HG03196 (cell line): Measurements from ENCODE around the gene PEPD.

ENCODE experiments used
- ATAC-seq: cut with Tn5 transposase; IDR thresholded peaks from one replicate; pipeline ENCODE4 v1.9.1; 2021; ENCODE audit not compliant: unreplicated experiment

Gene PEPD

DNA sequence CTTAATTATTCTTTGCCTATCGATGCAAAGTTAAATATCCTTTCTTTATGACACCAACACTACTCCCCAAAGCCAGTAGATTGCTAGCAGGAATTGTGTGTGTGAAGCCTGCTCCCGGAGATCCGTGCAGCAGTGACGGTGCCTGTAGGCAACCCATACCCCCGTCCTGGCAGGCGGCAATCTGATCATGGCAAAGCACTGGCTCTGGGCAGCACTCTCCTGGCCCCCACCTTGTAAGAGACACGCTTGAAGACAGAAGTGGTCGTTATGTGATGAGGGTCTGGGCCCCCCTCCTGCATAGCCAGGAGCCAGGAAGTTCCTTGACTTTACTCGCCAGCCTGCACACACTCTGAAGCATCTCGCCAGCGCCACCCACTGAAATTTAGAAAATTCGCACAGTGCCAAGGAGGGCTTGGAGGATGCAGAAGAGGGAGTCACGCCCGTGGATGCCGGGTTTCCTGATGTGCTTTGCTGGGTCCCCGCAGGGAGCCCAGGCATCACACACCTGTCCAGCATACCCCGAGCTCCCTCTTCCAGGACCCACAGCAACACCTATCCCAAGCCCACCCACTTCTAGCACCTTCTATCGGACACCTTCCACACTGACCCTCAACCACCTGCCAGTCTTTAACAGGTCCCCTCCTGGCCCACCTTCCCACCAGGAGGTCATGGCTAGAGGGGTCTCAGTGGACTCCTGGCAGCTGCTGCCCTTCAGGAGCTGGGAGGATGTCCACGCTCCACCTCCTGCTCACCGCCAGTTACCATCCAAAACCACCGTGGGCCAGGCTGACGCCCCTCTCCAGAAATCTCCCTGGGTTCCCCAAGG lies 93.6 kb downstream of the PEPD start:
- no peak for ATAC-seq

GRCh38 chr19:33426621-33427361 lies 94.8 kb downstream of the PEPD start:
- ATAC-seq = no peak

DNA sequence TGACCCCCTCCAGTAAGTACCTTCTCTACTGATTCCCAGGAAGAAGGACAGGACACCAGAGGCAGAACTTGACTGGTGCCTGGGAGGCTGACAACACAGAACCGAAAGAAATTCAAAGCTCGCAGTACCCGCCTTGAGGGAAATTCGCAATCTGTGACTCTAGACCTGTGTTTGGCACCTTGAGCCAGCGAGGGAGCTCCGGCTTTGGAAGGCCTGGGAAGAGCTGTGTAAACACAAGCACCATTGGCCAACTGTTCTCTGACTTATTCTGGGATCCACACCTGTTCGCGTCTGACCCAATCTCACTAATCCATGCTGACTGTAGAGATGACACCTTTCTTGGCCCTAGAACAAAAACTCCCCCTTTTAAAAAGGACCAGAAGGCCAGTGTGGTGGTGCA lies 97.4 kb downstream of the PEPD start:
- ATAC-seq = no peak

DNA sequence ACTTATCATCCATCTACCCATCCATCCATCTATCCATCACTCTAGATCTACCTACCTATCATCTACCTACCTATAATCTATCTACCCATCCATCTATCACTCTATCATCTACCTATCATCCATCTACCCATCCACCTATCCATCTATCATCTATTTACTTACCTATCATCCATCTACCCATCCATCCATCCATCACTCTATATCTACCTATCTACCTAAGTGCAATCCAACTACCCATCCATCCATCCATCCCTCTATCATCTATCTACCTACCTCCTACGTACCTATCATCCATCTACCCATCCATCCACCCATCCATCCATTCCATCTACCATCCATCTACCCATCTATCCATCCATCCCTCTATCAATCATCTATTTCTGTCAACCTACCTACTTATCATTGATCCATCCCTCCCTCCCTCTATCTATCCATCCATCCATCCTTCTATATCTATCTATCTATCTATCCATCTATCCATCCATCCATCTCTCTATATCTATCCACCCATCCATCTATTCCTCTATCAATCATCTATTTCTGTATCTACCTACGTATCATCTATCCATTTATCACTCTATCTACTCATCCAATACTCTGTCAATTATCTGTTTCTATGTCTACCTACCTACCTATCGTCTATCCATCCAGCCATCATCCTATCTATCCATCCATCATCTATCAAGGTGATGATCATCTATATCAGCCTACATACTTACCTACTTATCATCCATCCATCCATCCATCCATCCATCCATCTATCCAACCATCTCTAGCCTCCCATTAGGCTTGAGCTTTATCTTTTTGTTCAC lies 99.0 kb downstream of the PEPD start:
- ATAC-seq = no peak

GRCh38 chr19:33421368-33421767 lies 100.2 kb downstream of the PEPD start:
- ATAC-seq = no peak

DNA sequence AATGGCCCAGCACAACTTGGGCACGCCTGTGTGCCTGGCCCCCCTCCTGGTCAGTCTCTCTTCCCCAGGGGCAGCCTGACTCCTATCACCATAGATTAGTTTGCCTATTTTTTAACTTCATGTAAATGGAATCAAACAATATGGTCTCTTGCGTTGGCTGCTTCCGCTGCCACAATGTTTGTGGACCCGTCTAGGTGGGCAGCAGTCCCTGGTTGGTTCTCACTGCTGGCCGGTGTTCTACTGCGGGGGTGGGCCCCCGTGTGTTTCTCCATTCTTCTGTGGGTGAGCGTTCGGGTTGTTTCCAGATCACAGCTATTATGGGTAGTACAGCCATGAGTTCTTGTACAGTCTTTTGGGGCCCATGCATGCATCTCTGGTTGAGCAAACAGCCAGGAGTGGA lies 100.8 kb downstream of the PEPD start:
- ATAC-seq = no peak

DNA sequence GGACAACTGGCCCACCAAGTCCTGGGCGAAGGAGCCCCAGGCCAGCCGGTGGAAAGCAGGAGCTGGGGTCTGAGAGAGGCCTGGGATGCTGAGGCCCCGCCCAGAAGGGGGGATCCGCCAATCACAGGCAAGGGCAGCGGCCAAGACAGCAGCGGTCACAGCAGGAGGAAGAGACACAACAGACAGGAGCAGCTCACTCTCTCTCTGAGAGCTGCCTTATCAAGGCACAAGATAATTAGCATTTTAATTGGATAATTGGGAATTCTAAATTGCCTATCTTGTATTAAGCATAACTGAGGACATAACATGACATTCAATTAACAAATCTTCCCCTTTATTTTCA lies 101.8 kb downstream of the PEPD start:
- ATAC-seq = no peak

DNA sequence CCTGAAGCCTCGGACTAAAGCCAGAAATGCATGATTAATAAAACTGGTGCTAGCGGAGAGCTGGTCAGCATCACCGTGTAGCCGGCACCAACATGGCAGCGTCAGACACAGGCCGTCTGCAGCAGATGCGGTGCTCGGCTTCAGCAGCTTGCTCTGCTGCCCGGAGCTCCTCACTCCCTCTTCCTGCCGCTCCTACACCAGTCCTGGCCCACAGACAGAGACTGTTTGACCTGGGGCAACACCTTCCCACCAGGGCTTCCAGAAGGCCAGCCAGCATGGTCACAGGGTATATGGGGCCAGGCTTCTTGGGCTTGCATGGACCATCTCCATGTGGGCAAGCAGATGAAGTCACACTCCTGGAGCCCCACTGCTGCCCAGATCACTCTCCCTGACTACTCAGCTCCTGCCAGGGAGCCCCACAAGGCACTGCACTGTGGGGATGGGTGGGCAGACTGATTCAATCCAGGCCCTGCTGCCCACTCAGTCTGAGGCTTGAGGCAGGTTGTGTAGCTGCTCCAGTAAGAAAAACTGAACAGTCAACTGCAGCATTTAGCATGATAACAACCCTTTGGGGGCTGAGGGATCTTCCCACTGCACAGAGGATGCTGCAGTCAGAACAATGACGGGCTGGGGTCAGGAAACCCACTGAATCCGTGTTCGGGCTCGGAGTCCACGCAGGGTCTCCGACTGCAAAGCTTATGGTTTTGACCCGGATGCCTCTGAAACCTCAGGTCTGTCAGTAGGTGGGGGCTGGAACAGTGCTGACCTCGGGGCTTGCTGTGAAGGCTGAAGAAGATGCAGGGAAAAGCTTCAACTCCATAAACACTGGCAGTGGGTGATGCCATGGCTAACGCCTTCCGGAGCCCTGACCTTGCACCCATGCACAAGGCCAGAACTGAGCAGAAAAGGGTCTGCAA lies 102.5 kb downstream of the PEPD start:
- no peak for ATAC-seq

DNA sequence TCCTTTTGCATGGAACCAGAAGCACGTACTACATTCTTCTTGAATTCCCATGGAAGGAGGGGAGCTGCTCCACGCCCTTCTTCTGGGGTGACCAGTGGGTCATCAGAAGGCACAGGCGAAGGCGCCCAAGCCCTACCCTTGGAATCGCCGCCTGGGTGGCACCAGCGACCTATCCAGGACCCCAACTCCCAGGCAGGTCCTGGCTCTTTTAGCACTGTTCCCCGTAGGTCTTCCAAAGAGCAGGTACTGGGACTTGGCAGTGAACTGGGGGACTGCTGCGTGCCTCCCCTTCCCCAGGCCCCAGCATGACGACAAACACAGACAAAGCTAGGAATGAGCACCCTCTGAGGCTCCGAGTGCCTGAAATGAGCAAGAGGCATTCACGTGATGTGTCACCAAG lies 103.1 kb downstream of the PEPD start:
- ATAC-seq = no peak

- no peak for ATAC-seq
Measured at GRCh38 chr19:33417751-33418150, 103.8 kb downstream of the PEPD start.

DNA sequence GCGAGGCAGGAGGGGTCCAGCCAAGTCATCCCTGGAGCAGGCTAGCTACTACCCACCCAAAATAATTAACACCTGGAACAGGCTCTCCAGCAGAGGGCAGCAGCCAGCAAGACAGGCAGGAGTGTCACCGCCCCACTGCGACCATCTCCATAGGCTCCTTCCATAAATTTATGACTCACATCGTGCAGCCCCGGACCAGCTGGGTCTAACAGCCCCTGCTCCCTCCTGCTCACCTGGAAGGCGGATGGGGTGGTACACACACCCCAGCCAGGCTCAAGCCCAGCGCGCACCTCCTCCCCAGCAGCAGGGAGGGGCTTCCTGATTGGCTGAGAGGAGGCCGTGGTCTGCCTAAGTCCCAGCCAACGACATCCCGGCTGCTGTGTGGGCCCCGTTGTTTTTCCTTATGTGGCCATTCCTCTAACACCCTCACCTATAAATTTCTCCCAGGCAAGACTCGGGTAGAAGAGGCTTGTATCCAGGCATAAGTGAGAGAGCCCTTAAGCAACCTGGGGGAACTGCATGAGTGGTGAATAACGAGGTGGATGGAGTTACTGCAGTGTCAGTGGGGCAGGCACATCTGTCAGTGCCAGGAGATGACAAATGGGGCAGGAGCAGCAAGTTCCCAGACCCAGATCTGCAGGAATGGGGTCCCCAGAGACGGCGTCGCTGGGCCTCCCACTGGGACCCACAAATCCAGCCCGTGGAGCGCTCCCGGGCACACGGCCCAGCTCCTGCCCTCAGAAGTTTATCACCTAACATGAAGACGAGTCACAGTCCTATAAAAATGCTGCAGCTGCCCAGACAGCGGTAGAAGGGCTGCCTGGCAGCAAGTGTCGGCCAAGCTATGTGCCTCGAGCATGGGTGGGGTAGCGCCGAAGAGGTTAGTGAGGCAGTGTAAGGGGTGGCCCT lies 105.0 kb downstream of the PEPD start:
- no peak for ATAC-seq

DNA sequence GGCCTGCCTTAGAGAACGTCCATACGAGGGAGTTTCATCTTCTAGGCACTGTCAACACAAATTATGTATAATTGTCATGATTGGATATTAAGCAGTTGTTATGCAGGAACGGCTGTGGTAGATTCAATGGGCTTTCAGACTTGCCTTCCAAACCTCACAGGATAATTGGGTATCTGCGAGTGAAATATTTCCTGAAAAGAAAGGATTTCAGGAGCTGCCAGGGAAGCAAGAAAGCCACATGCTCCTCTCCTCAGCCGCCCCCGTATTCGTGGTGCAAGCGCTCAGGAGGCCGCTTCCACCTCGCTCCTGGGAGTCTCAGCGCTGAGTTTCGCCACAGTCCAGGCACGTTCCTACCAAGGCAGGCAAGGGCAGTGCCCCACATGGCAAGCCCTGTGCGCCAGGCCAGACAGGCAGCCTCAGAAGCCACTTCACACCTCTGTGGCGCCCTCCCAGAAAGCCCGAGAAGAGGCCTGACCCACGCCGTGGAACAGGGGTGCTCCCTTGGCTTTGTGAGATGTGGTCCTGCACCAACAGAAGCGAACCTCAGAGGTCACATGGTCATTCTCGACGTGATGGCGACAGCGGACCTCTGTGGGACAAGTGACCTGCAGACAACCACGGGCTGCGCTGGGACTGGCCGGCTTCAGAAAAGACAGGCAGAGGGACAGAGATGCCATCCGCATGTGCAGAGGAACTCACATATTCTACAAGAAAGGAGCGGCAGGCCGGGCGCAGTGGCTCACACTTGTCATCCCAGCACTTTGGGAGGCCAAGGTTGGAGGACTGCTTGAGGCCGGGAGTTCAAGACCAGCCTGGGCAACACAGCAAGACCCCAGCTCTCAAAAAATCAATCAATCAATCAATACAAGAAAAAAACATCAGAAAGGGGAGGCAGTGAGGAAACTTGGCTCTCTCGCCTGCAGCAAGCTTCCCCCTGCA lies 106.7 kb downstream of the PEPD start:
- no peak for ATAC-seq

- no peak for ATAC-seq
Measured at GRCh38 chr19:33413868-33414666, 107.5 kb downstream of the PEPD start.

DNA sequence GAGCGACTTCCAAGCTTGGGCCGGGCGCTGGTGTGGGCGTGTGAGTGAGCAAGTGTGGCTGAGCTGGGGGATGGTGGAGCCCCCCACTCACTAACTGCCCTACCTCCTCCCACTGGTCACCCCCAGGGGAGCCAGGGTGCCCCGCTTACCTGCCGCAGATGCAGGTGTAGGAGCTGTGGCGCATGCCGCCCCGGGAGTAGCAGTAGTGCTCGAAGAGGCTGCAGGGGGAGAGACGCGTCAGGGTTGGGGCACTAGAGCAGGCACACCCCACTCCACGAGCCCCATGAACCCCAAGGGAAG lies 108.2 kb downstream of the PEPD start:
- no peak for ATAC-seq

DNA sequence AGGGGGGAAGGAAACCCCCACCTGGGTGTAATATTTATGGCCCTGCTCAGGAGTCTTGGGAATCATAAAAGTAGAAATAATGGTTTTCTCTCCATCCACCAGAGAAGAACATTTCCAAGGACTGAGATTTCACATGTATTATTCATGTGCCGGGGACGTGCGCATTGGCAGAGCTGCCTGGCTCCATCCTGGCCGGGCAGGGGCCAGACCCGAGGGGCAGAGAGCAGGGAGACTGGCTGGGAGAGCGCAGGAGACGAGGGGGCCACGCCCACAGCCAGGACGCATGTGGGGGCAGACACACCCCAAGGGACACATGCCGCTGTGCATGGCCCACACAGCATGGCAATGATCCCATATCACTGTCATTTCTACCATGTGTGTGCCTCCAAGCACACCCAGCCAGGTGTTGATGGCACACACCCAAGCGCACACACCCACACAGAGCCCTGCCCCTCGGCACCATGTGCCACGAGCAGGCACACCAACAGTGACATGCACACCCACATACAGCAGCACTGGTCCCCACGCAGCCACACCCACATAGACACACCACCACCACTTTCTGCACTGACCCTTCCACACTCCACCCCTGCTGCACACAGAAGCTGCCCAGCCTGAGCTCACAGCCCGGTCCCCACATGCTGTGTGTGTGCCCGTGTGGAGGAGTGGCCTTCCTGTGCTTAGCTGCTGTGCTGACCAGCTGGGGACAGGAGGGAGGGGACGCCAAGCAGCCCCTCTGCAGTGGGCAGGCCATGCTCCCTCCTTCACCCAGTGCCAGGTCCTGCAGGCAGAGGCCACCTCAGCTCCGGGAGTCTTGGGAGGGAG lies 108.8 kb downstream of the PEPD start:
- no peak for ATAC-seq

- ATAC-seq = no peak
Measured at GRCh38 chr19:33411621-33412180, 109.9 kb downstream of the PEPD start.

DNA sequence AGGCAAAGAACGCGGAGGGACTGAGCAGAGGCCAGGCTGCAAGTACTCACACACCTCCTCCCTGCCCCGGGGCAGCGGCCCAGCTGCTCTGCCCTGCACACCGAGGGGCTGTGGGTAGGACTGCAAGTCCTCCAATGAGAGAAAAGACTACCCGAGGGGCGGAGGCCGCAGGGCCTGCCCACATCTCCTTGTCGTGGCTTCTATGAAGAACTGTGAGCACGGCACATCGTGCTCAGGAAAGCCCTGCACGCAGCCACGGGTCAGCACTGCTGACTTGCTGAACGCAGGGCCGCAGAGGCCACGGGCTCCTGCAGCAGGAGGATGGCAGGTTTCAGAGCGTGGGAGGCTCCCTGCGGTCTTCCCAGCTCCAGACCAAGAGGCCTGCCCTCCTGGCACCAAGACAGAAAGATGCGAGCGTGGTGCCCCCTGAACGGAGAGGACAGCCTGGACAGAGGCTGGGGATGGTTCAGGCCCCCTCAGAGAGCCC lies 110.6 kb downstream of the PEPD start:
- ATAC-seq = no peak
